HG03469 (cell line): ENCODE data around the gene NFATC2IP.
"Not testable (repeated sequence)": the region's sequence is repeated elsewhere in the genome, so short reads cannot be mapped to it uniquely, and the experiment has no call there.

Experiments
- ATAC-seq: cut with Tn5 transposase; IDR thresholded peaks from one replicate; pipeline ENCODE4 v1.9.1; 2021; ENCODE audit warnings: mild to moderate bottlenecking, moderate library complexity, moderate number of reproducible peaks; ENCODE audit not compliant: unreplicated experiment

The NFATC2IP gene

DNA sequence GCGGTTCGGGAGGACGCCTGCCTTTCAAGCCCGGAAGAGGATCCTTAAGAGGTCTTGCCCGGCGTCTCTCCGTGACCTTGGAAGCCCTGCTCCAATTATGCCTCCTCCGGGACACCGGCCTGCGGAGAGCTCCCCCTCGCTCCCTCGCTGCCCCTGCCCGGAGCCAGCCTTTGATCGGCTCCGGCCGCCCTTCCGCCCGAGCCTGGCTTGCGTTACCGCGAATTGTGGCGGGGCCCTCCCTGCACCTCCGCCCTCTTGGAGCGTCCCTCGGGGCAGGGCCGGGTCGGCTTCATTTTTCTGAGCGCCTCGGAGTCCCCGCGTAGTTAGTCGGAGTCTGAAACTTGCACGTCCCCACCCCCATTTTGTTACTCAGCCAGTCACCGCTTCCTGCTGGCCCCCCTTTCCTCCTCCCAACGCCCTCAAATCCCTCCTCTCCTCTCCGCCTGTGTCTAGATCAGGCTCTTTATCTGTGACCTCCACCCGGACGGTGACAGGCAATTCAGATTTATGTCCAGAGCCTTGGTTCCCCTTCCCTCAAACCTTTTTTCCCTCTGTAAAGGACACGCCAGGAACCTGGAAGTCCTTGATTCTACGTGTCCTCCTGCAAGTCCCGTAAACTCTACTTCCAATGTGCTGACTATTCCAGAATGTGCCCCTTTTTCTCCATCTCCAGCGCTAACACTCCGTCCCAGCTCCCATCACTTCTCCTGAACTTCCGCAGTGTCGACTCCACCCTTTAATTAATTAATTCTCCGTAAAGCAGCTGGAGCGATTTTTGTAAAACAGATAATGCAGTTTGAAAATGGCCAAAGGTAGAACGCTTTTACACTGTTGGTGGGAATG is 25.1 kb upstream of the NFATC2IP start:
- peak; percentile 12 for ATAC-seq

DNA sequence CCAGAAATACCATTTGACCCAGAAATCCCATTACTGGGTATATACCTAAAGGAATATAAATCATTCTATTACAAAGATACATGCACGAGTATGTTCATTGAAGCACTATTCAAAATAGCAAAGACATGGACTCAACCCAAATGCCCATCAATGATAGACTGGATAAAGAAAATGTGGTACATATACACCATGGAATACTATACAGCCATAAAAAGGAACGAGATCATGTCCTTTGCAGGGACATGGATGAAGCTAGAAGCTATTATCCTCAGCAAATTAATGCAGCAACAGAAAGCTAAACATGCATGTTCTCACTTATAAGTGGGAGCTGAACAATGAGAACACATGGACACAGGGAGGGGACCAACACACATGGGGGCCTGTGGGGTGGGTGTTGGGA is 24.5 kb upstream of the NFATC2IP start:
- not testable (repeated sequence) for ATAC-seq

DNA sequence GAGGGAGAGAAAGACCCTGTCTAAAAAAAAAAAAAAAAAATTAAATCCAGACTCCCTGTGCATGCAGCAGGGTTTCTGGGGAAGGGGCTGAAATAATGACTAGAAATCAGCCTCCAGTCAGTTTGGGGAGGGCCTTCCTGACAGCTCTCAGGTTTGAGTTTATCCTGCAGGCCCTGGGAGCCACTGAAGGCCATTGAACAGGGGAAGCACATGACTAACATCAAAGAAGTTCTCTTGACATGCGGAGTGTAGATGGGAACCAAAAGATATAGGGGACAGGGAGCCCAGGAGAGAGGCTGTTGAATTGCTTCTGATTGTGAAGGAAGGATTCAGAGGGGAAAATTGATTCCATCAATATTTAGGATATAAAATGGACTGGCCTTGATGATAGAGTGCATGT is 22.9 kb upstream of the NFATC2IP start:
- no peak for ATAC-seq

DNA sequence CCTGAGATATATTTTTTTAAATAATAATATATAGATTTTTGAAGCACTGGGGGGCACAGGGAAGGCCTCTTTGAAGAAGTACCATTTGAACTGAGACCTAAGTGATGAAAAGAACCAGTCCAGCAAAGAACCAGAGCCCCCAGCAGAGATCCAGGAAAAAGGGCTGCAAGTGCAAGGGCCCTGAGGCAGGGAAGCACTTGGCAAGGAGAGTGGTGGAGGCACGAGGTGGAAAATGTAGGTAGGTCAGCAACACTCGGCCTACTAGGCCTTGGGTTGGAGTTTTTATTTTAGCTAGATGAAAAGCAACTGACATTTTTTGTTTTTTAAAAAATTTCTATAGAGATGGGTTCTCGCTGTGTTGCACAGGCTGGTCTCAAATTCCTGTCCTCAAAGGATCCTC is 20.5 kb upstream of the NFATC2IP start:
- no peak for ATAC-seq

DNA sequence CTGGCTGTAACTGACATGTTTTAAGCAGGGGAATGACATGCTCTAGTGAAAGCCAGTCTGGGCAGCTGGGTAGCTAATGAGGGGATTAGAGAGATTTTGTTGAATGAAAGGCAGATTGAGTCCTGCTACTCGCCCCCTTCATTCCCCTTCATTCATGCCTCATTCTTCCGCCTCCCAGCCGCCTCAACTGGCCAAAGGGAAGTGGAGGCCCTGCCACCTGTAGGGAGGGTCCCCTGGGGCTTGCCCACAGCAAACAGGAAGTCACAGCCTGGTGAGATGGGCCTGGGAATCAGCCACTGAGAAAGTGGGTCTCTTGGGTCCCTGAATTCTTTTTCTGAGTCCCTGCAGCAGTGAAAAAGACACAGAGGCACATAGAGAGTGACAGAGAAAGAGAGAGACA is 20.1 kb upstream of the NFATC2IP start:
- ATAC-seq: no peak

DNA sequence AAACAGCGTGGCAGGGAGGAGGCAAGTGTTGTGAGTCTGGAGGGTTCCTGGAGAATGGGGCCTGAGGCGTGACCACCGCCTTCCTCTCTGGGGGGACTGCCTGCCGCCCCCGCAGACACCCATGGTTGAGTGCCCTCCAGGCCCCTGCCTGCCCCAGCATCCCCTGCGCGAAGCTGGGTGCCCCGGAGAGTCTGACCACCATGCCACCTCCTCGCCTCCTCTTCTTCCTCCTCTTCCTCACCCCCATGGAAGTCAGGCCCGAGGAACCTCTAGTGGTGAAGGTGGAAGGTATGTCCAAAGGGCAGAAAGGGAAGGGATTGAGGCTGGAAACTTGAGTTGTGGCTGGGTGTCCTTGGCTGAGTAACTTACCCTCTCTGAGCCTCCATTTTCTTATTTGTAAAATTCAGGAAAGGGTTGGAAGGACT is 18.9 kb upstream of the NFATC2IP start, which contains the start of gene CD19:
CD19 (plus strand) TSS at position 171 of the 425 bp plus-strand sequence; CDS start at position 201, 30 bp downstream.
- ATAC-seq: no peak

DNA sequence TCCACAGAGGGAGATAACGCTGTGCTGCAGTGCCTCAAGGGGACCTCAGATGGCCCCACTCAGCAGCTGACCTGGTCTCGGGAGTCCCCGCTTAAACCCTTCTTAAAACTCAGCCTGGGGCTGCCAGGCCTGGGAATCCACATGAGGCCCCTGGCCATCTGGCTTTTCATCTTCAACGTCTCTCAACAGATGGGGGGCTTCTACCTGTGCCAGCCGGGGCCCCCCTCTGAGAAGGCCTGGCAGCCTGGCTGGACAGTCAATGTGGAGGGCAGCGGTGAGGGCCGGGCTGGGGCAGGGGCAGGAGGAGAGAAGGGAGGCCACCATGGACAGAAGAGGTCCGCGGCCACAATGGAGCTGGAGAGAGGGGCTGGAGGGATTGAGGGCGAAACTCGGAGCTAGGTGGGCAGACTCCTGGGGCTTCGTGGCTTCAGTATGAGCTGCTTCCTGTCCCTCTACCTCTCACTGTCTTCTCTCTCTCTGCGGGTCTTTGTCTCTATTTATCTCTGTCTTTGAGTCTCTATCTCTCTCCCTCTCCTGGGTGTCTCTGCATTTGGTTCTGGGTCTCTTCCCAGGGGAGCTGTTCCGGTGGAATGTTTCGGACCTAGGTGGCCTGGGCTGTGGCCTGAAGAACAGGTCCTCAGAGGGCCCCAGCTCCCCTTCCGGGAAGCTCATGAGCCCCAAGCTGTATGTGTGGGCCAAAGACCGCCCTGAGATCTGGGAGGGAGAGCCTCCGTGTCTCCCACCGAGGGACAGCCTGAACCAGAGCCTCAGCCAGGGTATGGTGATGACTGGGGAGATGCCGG is 18.2 kb upstream of the NFATC2IP start:
- no peak for ATAC-seq

DNA sequence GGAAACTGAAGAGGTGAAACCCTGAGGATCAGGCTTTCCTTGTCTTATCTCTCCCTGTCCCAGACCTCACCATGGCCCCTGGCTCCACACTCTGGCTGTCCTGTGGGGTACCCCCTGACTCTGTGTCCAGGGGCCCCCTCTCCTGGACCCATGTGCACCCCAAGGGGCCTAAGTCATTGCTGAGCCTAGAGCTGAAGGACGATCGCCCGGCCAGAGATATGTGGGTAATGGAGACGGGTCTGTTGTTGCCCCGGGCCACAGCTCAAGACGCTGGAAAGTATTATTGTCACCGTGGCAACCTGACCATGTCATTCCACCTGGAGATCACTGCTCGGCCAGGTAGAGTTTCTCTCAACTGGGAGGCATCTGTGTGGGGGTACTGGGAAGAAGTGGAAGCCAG is 17.6 kb upstream of the NFATC2IP start:
- ATAC-seq: no peak

DNA sequence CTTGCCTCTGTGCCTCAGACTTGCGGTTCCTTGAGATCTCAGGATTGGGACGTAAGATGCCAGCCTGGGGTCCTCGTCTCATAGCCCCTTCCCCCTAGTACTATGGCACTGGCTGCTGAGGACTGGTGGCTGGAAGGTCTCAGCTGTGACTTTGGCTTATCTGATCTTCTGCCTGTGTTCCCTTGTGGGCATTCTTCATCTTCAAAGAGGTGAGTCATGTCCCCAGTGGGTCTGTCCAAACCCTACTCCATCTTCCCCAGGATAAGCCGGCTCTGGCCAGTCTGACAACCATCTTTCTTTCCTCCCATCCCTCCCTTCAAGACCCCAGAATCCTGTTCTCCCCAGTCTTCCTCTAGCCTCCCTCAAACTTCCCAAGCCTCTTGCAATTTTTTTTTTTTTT is 15.4 kb upstream of the NFATC2IP start:
- no peak for ATAC-seq

DNA sequence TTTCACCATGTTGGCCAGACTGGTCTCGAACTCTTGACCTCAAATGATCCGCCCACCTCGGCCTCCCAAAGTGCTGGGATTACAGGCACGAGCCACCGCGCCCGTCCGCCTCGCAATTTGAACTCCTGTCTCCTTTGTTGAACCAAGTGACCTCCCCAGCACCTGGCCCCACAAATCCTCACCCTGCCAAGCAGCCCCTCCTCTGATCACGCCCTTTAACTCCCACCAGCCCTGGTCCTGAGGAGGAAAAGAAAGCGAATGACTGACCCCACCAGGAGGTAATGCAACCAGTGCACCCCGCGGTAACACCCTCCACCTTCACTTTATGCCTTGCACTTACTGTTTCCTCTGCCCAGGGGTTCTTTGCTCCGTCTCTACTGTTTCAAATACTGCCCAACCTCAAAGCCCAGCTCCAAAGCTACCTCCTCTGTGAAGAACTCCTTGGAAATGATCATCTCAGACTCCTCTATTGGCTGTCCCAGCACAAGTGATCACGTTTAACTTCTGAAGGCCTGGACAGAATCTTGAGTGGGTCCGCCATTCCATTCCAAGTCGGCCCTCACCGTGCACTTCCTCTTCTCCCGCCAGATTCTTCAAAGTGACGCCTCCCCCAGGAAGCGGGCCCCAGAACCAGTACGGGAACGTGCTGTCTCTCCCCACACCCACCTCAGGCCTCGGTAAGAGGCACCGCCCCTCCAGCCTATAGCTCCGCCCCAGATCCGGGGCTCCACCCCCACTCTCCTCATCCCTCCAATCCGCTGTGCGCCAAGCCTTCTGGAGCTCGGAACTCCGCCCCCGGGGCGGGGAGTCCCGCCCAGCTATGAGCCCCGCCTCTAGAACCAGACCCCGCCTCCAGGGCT is 14.6 kb upstream of the NFATC2IP start:
- ATAC-seq: peak; percentile 58

DNA sequence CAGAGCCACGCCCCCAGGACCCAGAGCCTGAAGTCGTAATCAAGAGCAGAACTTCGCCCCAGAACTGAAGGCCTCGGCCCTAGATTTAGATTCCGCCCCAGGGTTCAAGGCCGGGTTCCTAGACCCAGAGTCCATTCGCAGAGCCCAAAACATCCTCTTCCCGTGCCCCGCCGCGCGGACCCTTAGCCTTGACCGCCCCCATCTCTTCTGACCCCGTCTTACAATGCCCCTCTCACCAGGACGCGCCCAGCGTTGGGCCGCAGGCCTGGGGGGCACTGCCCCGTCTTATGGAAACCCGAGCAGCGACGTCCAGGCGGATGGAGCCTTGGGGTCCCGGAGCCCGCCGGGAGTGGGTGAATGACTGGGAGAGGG is 14.0 kb upstream of the NFATC2IP start:
- ATAC-seq: no peak

DNA sequence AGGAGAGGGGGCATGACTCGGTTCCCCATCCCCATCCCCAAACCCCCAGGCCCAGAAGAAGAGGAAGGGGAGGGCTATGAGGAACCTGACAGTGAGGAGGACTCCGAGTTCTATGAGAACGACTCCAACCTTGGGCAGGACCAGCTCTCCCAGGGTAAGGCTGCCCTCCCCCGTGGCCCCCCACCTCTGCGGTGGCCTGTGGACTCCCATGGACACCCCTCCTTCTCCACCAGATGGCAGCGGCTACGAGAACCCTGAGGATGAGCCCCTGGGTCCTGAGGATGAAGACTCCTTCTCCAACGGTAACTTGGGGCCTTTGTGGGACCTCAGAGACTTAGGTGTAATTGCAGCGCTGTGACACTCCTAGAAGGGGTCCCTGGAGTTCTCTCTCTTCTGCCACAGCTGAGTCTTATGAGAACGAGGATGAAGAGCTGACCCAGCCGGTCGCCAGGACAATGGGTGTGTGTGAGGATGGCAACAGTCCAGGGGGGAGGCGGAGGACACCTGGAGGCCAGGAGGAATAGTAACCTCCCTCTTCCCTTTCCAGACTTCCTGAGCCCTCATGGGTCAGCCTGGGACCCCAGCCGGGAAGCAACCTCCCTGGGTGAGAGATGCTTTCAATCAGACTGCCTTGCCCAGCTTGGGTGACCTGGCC is 13.4 kb upstream of the NFATC2IP start:
- no peak for ATAC-seq

DNA sequence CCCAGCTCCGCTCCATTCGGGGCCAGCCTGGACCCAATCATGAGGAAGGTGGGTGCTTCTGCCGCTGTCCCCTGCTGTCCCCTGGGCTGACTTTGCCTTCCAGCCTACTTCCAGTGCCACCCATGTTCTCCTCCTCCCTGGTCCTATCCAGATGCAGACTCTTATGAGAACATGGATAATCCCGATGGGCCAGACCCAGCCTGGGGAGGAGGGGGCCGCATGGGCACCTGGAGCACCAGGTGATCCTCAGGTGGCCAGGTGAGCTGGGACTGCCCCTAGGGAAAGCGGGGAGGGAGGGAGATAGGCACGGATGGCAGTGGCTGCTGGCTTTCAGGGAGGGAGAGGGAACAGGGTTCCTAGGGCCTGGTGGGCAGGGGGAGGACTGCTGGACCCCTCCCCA is 12.0 kb upstream of the NFATC2IP start:
- no peak for ATAC-seq

DNA sequence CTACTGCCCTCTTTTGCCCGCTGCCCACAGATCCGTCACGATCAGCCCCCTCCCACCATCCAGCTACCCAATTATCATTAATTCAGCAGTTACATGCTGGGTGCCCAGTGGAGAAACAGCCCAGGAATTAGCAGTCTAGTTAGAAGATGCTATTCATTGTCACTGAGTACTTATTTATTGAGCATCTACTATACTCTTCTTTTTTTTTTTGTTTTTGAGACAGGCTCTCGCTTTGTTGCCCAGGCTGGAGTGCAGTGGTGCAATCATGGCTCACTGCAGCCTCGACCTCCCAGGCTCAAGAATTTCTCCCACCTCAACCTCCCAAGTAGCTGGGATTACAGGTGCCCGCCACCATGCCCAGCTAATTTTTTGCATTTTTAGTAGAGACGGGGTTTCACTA is 10.9 kb upstream of the NFATC2IP start:
- ATAC-seq: not testable (repeated sequence)

DNA sequence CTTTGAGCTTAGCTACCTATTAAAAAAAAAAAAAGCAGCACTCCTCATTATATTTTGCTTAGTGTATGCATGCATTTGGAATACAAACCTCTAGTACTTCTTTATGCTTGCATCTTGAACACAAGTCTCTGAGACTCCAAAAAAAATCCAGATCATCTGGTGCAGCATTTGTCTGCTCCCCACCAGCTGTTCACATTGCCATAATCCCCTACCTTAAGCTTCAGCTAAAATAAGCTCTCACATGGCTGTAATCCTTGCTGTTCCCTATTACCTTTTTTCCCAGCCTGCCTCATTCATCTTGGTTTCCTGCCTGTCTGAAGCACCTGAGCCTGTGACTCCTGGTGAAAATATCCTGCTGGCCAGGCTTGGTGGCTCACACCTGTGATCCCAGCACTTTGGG is 7.5 kb upstream of the NFATC2IP start:
- no peak for ATAC-seq

DNA sequence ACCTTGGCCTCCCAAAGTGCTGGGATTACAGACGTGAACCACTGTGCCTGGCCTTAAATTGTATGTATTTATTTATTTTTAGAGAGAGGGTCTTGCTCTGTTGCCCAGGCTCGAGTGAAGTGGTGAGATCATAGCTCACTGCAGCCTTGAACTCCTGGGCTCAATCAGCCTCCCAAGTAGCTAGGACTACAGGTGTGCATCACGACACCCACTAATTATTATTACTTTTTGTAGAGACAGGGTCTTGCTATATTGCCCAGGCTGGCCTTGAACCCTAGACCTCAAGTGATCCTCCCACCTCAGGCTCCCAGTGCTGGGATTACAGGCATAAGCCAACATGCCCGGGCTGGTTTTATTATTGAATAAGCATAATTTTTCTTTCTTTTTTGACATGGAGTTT is 4.1 kb upstream of the NFATC2IP start:
- ATAC-seq: no peak

DNA sequence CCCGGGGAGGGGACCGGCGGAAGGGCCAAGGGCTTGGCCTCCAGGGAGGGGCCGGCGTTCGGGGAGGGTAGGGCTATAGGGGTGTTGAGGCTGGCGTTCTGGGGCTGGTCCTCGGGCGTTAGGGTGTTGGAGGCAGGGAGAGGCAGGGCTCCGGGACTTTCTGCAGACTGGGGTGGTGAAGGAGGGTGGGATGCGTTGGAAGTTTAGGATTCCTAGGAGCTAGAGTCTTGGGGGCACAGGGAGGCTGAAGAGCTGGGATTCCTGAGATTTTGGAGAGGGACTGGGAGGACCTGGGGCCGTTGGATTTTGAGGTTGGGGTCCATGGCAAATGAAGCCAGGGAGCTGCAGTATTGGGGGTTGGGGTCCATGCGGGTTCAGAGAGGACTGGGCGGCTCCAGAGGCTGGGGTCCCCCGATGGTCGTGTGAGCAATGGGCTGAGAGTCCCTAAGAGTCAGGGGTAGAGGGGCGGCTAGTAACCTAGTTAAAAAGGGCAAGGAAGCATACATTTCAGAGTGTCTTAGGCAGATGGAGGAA is 740 bp downstream of the NFATC2IP start:
- no peak for ATAC-seq

DNA sequence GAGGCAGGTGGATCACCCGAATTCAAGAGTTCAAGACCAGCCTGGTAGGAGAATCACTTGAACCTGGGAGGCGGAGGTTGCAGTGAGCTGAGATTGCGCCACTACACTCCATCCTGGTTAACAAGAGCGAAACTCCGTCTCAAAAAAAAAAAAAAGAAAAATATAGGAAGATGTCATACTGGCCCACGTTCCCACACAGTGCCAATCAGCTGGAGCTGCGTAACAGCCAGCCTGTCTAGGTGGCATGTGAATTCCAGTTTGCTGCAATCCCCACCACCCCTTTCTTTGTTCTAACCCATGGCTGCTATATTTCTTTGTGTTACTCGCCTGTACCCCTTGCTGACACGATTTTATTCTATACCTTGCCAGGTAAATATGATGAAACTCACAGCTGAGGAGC is 7.5 kb downstream of the NFATC2IP start:
- no peak for ATAC-seq

DNA sequence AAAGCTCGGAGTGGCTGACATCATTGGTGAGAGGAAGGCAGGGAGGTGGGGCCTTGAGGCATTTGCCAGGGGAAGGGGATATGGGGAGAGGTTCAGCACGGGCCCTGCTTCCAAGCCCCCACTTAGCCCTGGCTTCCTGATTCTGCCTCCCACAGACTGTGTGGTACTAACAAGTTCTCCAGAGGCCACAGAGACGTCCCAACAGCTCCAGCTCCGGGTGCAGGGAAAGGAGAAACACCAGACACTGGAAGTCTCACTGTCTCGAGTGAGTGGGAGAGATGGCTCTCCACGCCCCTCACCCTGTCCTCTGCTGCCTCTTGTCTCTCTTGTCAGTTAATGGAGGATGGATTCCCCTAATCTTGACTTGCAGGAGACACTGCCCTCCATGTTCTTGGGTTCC is 8.1 kb downstream of the NFATC2IP start:
- no peak for ATAC-seq

DNA sequence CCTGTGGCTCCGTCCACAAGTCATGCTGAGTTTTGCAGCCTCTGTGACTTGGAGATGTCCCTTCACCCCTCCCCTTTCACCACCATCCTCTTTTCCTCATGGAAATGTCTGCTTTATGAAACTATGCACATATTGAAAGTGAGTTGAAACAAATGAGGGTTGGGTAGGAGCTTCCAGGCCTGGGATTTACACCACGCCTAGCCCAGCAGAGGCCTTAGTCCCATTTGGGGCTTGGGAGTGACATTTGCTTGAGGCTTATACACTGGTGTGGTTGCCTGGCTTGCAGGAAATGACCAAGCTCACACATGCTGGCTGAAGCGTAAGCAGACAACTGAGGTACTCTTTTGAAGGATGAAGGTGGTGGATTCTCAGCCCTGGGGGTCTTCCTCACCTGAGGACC is 13.3 kb downstream of the NFATC2IP start:
- no peak for ATAC-seq
